ENCODE measurements around the gene ESR2. TPM values are rescaled to one million over a fixed set of nuclear protein-coding genes. Genes with fewer than 3 reads are reported as not detected.
"Not testable (repeated sequence)": the region's sequence is repeated elsewhere in the genome, so short reads cannot be mapped to it uniquely, and the experiment has no call there.

Gene ESR2
- total RNA-seq, 1 experiment from 2014 or later: 0.27 TPM

DNA sequence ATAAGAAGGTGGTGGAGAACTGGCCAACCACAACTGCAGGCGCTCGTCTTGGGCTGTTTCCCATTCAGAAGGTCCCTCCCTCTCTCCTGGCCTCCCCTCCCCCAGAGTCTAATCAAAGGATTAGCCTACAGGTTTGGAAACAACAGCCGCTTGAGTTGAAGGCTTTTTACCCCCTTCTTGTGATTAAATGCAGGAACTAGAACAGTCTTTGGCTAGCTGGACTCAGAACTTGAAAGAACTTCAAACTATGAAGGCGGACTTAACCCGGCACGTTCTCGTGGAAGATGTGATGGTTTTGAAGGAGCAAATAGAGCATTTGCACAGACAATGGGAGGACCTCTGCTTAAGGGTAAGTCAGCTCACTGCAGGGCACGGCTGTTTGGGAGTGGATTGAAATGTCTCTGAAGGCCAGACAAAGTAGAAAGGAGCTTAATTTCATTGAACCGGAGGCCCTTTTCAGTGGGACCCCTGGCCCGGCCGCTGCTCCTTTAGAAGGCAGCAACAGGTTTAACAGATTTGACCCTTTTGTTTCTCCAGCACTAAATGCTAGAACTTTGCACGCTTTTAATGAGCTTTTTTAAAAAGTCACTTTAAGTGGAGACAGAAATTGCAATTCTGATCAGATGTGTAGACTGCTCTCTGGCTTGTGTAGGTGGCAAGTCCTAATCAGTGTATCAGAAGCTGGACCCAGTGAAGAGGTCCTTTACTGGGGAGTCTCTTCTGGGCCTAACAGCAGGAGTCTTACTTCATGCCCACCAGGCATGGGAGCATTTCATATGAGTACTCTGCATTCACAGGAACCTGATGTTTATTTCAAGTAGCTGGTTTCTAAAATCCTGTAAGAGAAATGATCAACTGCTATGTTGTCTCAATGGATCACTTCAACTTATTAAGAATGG, 107.7 kb downstream of the ESR2 start:
- in situ Hi-C loops (cut with HindIII; ENCODE audit: low pct_unique_long_range_greater_than_20kb, low sequenced_read_pairs): no loop called here
- no peak for DNase-seq (ENCODE audit: low read depth)

DNA sequence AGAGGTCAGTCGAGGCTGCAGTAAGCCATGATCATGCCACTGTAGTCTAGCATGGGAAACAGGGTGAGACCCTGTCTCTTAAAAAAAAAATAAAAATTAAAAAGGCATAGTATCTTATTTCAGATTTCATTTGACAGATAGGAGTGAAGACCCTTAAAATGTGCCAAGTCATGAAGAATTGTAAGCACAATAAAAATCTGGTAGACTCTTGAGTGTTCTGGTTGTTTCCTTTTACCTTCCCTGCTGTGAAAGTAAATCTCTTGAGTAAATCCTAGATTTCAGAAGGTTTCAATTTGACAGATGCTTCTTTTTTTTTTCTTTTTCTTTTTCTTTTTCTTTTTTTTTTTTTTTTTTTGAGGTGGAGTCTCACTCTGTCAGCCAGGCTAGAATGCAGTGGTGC, 109.0 kb downstream of the ESR2 start:
- in situ Hi-C loops (cut with HindIII; ENCODE audit: low pct_unique_long_range_greater_than_20kb, low sequenced_read_pairs): no loop called here
- DNase-seq (ENCODE audit: low read depth): no peak

DNA sequence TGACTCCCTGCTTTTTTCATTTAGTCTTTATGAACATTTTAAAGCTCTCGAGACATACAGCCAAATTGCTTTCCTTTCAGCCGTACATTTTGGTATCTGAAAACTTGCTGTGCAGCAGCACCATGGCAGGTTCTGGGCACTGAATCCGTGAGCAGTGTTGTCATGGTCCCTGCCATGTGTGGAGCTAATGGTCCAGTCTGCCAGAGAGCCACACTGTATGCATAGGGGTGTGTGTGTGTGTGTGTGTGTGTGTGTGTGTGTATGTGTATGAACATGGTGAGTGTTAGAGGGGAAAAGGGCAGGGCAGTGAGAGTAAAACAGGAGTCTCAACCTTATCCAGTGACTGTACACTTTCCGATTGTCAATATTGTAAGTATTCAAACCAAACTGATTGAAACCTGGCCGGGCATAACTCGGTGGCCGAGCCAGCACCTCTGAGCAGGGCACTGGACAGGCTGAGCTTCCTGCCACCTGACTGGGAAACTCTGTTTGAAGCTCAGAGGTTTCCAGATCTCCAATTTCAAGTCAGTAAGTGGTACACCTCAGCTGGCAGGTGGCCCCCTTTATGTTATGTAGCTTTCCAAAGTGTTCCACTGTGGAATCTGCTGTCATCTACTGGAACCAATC, 110.0 kb downstream of the ESR2 start:
- in situ Hi-C loops (cut with HindIII; ENCODE audit: low pct_unique_long_range_greater_than_20kb, low sequenced_read_pairs): no loop called here
- DNase-seq (ENCODE audit: low read depth): no peak

DNA sequence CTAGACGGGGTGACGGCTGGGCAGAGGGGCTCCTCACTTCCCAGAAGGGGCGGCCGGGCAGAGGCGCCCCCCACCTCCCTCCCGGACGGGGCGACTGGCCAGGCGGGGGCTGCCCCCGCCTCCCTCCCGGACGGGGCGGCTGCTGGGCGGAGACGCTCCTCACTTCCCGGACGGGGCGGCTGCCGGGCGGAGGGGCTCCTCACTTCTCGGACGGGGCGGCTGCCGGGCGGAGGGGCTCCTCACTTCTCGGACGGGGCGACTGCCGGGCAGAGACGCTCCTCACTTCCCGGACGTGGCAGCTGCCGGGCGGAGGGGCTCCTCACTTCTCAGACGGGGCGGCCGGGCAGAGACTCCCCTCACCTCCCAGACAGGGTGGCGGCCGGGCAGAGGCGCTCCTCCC, 111.3 kb downstream of the ESR2 start:
- in situ Hi-C loops (cut with HindIII; ENCODE audit: low pct_unique_long_range_greater_than_20kb, low sequenced_read_pairs); DNase-seq (ENCODE audit: low read depth): not testable (repeated sequence)

DNA sequence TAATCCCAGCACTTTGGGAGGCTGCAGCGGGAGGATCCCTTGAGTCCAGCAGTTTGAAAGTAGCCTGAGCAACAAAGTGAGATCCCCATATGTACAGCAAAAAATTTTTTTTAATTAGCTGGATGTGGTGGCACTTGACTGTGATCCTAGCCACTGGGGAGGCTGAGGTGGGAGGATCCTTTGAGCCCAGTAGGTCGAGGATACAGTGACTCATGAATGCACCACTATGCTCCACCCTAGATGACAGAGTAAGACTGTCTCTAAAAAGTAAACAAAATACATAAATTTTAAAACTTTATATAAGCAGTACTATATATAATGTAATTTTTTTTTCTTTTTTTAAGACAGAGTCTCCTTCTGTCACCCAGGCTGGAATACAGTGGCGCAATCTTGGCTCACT, 115.4 kb downstream of the ESR2 start:
- in situ Hi-C loops (cut with HindIII; ENCODE audit: low pct_unique_long_range_greater_than_20kb, low sequenced_read_pairs): no loop called here
- DNase-seq (ENCODE audit: low read depth): no peak

DNA sequence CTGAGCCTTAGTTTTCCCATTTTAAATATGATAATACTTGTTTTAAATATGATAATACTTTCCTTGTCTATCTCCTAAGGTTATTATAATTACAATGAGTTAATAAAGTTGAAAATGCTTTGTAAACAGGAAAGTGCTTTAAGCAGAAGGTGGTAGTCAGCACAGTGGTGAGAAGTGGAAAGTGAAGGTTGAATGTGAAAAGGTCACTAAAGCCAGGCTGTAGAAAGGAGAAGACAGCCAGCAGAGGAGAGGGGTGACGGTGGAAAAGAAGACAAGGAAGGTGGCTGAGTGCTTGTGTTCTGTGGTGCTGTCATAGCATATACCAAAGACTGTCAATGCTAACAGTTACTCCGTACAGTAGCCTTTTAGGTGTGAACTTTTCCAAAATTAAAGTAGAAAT, 117.8 kb downstream of the ESR2 start:
- in situ Hi-C loops (cut with HindIII; ENCODE audit: low pct_unique_long_range_greater_than_20kb, low sequenced_read_pairs): no loop called here
- no peak for DNase-seq (ENCODE audit: low read depth)

DNA sequence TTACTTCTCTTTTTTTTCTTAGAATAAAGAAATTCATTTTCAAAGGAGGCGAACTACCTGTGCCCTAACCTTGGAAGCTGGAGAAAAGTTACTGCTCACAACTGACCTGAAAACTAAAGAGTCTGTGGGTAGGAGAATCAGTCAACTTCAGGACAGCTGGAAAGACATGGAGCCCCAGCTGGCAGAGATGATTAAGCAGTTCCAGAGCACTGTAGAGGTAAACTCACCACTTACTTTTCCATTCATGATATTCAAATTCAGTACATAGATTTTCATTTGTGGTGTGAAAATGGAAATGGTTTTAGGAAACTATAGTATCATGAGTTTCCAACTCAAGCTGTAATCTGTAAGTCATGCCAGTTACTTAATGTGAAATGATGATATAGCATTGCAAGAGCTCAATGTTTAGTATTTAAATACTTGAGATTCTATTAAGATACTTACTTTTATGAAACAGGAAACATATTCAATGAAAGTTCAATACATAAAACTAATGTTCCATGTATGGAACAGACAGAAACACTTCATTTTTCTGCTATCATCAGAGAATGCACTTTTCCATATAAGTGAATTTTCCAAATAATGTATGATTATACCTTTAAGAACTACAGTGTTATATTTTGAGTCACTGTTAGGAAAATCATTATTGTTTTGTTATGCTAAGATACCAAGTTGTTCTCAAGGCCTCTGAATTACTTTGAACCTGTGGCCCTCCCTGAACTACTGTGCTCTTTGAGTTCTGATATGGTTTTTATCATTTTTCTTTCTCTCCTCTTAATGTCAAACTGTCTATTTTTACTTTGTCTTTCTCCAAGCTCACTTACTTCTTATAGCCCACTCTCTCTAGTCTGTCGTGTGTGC, 119.0 kb downstream of the ESR2 start:
- in situ Hi-C loops (cut with HindIII; ENCODE audit: low pct_unique_long_range_greater_than_20kb, low sequenced_read_pairs): no loop called here

DNA sequence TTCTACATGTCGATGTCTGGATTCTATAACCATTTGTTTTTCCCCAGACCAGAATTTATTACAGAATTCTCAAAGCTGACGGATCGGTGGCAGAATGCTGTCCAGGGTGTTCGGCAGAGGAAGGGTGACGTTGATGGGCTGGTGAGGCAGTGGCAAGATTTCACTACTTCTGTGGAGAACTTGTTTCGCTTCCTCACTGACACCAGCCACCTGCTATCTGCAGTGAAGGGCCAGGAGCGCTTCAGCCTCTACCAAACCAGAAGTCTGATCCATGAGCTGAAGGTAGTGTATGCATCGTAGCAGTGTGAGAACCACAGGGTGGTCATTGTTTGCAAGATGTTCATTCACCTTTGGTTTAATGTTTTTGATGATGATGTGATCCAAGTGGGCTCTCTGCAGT, 124.0 kb downstream of the ESR2 start:
- in situ Hi-C loops (cut with HindIII; ENCODE audit: low pct_unique_long_range_greater_than_20kb, low sequenced_read_pairs): no loop called here
- DNase-seq (ENCODE audit: low read depth): no peak

More for the DNA sequence above, 119.0 kb downstream of the ESR2 start:
- no peak for DNase-seq (ENCODE audit: low read depth)

DNA sequence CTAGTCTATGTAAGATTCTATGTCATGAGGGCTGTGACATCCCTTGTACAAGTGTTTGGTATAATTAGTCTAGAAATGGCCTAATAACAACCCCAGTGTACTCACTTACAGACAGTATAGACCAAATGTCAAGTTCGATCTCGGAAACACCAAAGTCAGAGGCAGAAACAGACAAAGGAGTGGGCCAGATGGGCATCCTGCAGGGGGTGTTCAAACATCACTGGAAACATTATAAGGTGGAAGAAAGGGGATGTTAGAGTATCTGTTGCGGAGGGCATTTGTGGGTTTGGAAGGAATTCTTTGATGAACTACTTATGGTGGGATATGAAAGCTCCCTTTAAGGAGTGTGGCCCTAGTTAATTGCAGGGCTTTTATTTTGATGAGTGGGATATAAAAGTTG, 134.6 kb downstream of the ESR2 start:
- in situ Hi-C loops (cut with HindIII; ENCODE audit: low pct_unique_long_range_greater_than_20kb, low sequenced_read_pairs): no loop called here

DNA sequence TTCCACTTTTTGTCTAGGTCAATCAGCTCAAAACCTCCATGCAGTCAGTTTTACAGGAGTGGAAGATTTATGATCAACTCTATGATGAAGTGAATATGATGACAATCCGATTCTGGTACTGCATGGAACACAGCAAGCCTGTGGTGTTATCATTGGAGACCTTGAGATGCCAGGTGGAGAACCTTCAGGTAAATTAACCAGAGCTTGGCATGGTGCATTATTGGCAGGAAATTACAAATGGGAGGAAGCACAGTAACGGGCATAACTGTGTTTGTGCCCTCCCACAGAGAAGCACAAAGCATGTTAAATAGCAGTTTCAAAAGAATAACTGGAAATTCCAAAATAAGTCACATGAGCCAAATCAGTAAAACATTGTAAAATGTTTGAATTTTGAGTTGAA, 135.6 kb downstream of the ESR2 start:
- in situ Hi-C loops (cut with HindIII; ENCODE audit: low pct_unique_long_range_greater_than_20kb, low sequenced_read_pairs): no loop called here
- DNase-seq (ENCODE audit: low read depth): no peak

More for the DNA sequence above, 134.6 kb downstream of the ESR2 start:
- DNase-seq (ENCODE audit: low read depth): no peak

DNA sequence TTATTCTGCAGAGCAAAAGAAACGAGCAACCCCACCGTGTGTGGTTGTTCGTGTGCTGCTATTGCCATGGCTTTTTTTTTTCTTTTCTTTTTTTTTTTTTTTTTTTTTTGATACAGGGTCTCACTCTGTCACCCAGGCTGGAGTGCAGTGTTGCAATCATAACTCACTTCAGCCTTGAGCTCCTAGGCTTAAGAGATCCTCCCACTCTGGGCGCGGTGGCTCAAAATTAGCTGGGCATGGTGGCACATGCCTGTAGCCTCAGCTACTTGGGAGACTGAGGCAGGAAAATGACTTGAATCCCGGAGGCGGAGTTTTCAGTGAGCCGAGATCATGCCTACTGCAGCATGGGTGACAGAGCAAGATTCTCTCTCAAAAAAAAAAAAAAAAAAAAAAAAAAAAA, 144.2 kb downstream of the ESR2 start:
- in situ Hi-C loops (cut with HindIII; ENCODE audit: low pct_unique_long_range_greater_than_20kb, low sequenced_read_pairs): no loop called here
- no peak for DNase-seq (ENCODE audit: low read depth)

DNA sequence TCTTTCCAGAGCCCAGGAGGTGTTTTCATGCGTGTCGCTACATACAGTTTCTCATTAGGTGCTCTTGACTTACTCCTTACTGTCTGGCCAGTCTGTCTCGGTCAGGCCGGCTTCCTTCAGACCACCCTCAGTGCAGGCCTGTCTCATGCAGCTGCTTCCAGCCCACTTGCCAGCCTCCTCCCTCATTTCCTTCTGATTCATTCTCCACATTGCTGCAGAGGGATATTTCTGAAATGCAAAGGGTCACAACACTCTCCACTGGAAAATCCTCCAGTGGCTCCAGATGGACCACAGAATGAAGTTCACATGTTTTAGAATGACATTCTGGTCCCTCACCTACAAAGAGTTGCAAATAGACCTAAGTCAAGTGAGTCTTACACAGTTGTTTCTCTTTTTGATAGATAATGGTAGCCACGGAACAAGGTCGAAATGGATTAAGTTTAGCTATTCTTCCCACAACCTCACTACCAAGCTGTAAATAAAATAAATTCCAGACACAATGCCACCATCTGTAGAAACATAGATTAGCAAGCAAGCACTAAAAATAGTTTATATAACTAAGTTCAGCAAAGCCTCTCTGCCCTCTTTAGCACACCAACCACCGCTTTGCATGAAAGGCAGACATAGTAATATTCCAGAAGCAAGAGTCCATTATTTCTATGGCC, 146.9 kb downstream of the ESR2 start:
- DNase-seq (ENCODE audit: low read depth): no peak
- in situ Hi-C loops (cut with HindIII; ENCODE audit: low pct_unique_long_range_greater_than_20kb, low sequenced_read_pairs): no loop called here

DNA sequence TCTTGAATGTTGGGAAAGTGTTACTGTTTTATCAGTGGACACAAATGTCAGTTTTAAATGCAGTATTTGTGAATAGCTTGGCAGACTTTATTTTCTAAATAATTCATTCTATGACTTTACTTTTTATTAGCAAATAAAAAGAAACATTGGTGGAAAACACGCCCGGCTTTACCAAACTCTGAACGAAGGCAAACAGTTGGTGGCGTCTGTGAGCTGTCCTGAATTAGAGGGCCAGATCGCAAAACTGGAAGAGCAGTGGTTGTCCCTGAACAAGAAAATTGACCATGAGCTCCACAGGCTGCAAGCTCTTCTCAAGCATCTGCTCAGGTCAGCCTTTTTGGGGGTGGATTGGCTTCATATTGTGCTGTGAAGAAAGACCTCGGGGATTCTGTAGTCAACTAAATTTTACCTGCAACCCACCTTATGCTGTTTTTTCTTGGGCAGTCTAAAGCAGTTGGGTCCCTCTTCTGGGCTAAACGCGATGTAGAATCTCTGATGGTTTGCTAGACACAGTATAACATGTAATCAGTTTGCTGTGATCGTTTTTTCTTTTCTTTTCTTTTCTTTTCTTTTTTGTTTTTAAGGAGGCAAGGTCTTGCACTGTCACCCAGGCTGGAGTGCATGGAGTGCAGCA, 156.4 kb downstream of the ESR2 start:
- no peak for DNase-seq (ENCODE audit: low read depth)

DNA sequence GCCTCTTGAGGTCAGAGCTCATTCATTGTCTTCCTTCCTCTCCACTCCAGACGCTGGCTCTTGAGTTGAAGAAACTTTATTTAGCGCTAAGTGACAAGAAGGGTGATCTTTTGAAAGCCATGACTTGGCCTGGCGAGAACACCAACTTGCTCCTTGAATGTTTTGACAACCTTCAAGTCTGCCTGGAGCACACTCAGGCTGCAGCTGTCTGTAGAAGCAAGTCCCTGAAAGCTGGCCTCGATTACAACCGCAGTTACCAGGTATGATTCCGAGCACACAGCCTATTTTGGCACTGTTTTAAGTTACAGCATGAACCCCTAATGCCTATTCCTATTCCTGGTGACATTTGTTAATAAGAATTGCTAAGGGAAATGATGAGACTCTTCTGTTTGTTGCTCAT, 167.6 kb downstream of the ESR2 start:
- in situ Hi-C loops (cut with HindIII; ENCODE audit: low pct_unique_long_range_greater_than_20kb, low sequenced_read_pairs): no loop called here
- no peak for DNase-seq (ENCODE audit: low read depth)

More for the DNA sequence above, 156.4 kb downstream of the ESR2 start:
- in situ Hi-C loops (cut with HindIII; ENCODE audit: low pct_unique_long_range_greater_than_20kb, low sequenced_read_pairs): no loop called here

DNA sequence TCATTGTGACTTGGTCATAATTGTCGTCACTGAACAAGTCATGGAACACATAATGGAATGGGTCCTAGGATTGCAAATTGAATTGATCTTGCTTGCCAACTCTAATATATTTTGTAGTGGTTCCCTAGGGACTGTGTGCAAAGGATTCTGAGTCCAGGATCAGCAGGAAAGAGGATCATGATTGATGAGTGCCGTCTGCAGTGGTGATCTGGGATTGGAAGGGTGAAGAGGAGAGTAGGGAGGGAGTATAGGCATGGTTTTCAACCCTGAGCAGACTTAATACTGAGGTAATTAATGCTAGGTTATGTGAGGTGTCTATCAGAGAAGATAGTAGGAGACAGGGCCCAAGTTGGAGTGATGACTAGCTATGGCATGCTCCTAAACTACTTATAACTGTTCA, 168.9 kb downstream of the ESR2 start:
- no peak for DNase-seq (ENCODE audit: low read depth)
- in situ Hi-C loops (cut with HindIII; ENCODE audit: low pct_unique_long_range_greater_than_20kb, low sequenced_read_pairs): no loop called here

DNA sequence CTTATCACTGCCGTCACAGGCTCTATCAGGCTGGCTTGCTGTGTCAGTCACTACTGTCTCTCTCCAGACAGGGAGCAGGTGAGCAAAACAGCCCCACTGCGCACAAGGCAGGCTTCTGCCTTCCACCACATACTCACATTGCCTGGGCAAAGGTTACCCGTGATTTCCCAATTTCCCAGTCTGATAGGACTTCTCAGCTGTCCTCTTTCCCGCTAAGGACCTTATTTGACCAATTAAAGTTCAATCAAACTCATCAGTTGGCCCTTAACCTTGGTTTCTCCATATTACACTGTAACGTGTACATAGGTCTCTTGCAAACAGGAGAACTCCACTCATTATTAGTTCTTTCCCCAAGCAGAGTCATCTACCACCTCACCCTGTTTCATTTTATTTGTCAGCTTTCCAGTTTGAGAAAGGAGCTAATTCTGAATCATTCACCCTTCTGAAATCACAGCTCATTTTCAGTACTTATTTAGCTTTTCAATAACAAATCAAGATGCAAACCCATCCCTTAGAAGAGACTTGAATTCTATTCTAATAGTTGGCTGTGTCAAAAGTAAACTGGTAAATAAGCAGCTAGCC, 170.8 kb downstream of the ESR2 start:
- in situ Hi-C loops (cut with HindIII; ENCODE audit: low pct_unique_long_range_greater_than_20kb, low sequenced_read_pairs): no loop called here
- DNase-seq (ENCODE audit: low read depth): no peak

DNA sequence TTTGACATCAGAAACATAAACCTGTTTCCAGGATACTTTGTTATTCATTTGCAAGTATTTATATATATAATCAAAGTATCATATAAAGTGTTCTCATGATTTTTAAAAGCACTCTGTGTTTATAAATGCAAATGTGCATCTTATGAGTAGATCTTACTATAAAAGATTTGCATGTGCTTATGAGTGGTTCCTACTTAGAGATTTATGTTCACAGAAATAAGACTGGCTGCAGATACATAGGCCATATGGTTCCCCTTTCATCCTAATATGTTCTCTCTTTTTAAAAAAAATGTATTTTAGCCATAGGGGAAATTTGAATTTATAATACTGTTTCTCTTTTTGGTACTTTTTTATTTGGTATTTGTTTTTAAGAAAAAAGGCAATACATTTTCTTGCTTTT, 174.2 kb downstream of the ESR2 start:
- DNase-seq (ENCODE audit: low read depth): no peak
- in situ Hi-C loops (cut with HindIII; ENCODE audit: low pct_unique_long_range_greater_than_20kb, low sequenced_read_pairs): no loop called here

DNA sequence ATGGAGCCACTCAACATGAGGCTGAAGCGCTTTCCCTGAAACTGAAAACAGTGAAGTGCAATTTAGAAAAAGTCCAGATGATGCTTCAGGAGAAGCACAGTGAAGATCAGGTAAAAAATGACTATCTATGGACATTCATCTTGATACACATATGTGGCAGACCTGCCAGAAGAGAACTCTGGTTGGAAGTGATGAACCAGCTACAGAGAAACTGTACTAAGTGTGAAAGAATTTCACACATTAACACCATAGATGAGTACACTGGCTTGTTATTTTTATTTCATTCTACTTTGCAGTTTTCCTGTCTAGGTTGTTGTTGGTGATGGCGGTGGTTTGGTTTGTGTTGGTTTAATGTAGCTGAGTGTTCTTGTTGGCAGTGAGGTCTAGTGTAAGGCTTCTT, 174.7 kb downstream of the ESR2 start:
- in situ Hi-C loops (cut with HindIII; ENCODE audit: low pct_unique_long_range_greater_than_20kb, low sequenced_read_pairs): no loop called here
- no peak for DNase-seq (ENCODE audit: low read depth)
